Colon (tissue), 2 donors: ENCODE results near the gene EGFR.

ENCODE experiments used
- FAIRE-seq: peaks from 2 replicates; lab custom pipeline; 2012; peaks lifted over from hg19 to GRCh38; lab: Jason Lieb, UNC
- donor health status: control.
- donor health status: control.

The EGFR gene

GRCh38 chr7:55082228-55082603 is 63.4 kb downstream of the EGFR start:
- no peak for FAIRE-seq

DNA sequence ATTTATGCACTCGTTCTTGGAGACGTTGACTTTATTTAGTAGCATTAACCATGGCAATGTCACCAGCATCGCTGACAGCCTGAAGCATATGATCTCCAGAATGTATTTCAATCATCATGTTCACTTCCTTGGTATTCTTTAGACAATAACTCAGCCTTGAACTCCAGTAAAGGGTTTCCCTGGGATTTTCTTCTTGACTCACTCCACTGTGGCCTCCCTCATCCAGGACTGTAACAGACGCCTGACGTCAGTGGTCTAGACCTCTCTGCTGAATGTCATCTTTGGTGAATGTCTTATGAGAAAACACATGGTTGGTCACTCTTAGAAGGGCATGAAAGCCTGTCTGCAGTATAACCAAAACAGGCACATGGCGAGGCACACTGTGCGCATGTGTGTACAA is 64.4 kb downstream of the EGFR start:
- no peak for FAIRE-seq

GRCh38 chr7:55084307-55084706 is 65.5 kb downstream of the EGFR start:
- FAIRE-seq: no peak

- no peak for FAIRE-seq
Measured at GRCh38 chr7:55085511-55086412, 66.9 kb downstream of the EGFR start.

DNA sequence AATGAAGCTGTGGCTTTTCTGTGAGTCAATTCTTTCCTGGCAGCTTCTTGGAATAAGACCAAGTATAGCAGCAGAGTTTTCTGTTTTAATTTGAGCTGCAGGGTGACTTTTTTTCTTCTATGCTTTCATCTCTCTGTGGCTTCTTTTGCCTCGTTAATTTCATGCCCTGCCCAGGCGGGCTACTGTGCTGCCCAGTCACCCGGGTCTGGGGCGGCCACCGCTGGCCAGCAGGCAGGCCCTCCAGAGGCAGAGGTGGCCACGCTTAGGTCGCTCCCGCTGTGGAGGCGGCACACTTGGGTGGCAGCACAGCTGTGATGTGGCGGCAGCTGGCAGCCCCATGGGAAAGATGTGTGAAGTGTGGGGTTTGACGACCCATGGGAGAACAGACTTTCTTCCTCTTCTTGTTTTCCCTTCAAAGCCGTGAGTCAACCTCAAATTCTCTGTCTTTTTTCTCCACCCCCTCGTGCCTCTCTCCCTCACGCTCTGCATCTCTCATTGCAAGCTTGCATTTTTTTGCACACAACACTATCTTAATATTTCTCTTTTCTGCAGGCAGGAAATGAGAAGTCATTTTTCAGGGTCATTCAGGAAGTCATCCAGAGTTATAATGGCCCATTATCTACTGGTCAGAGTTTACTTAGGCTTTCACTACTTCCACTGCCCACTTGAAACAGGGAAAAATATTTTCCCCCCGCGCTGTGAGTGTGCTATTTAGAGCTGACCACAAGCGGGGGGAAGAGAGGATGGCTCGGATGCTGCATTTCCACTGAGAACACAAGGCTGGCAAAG is 67.8 kb downstream of the EGFR start:
- FAIRE-seq: no peak

- FAIRE-seq: no peak
Measured at GRCh38 chr7:55087521-55087961, 68.7 kb downstream of the EGFR start.

DNA sequence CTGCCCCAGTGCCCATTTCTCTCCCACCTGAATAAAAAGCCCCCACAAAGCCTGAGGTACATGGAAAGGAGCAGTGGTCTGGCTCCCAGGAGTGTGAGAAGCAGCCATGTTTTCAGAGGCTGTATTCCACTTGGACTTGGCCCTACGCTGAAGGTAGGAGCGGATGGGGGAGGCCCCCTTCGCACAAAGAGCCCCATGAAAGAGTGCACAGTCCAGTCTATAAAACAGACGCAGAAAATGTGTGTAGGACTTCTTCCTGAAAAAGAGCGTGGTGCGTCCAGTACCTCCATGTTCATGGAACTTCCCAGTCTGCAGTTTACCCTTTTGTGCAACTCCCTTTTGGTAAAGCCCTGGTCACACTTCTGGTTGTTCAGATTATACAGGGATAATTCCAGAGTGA is 69.3 kb downstream of the EGFR start:
- no peak for FAIRE-seq

DNA sequence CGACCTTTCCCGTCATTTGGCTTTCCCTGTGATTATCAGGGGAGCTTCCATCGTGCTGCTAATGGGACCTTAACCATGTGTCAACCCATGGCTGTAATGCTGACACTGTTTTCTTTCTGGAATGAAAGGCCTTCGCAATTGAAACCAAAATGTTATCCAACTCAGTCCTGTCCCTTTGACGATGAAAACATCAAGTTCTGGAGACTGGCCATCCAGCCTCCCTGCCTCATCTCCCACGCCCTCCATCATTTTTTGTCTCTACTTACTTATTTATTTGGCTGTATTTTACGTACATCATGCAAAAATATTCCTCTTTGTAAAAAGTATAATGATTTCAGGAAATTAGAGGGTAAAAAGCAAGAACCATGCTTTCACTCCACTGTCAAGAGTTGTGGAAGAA is 69.8 kb downstream of the EGFR start:
- no peak for FAIRE-seq

GRCh38 chr7:55092186-55092974 is 73.6 kb downstream of the EGFR start:
- FAIRE-seq: no peak

- no peak for FAIRE-seq
Measured at GRCh38 chr7:55092975-55093373, 74.2 kb downstream of the EGFR start.

GRCh38 chr7:55093674-55094073 is 74.9 kb downstream of the EGFR start:
- FAIRE-seq: no peak

GRCh38 chr7:55094092-55094690 is 75.4 kb downstream of the EGFR start:
- no peak for FAIRE-seq

DNA sequence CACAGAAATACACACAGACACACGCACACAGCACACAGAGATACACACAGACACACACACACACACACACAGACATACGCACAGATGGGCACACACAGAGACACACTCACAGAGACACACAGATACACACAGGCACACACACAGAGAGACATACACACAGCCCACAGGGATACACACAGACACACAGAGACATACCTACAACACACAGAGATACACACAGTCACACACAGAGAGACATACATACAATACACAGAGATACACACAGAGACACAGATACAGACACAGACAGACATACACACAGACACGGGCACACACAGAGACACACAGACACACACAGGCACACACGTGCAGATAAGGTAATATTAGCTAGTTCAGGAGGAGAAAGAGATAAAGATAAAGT is 76.9 kb downstream of the EGFR start:
- no peak for FAIRE-seq

GRCh38 chr7:55096323-55096722 is 77.5 kb downstream of the EGFR start:
- no peak for FAIRE-seq

- no peak for FAIRE-seq
Measured at GRCh38 chr7:55097100-55097499, 78.3 kb downstream of the EGFR start.

DNA sequence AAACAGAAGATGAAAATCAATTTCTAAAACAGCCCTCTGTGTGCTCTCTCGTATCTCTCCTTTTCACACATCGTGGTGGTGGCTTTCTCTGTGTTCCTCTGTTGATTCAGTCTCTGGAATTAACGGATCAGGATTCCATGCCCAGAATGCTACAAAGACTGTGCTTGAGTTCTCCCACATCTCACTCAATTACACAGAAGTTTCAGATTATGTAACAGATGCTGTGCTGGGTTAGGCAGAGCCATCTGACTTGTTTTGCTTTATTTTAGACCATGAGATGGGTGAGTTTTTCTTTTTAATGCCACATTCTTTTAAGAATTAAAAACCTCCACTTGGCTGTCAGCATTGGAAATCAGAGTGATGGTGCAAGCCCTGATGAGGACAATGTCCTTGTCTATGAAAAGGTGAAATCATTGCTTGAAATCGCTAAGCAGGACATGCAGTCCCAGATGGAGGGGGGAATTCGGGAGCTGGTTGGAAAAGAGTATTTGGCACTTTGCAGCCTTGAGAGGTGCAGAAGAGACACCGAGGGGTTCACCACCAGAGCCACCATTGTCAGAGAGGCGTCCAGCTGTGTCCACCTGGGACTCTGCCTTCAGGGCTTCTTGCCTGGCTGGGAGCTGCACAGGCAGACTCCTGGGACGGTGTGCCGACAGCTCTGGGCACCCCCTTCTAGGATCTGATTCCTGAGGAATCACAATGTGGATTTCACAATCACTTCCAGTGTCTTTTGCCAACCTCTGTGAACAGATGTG is 80.4 kb downstream of the EGFR start:
- no peak for FAIRE-seq

- FAIRE-seq: no peak
Measured at GRCh38 chr7:55099821-55100543, 81.2 kb downstream of the EGFR start.

- FAIRE-seq: no peak
Measured at GRCh38 chr7:55100544-55101327, 81.9 kb downstream of the EGFR start.

DNA sequence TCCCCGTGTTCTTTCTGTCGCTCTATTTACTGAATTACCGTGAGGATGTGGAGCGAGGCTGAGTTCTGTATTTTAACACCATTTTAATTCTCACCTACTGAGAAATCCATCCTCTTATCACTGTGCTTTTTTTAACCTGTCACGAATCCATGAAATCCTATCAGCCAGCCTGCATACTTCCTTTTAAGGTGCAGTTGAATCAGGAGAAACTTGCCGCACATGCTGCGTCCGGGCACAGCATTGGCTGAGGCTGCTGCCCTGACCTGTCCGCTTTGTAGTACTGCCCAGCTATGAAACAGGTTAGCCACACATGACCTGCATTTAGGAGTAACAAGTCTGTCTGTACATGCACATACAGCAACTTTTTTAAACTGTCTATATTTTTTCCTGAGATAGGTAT is 82.5 kb downstream of the EGFR start:
- no peak for FAIRE-seq

DNA sequence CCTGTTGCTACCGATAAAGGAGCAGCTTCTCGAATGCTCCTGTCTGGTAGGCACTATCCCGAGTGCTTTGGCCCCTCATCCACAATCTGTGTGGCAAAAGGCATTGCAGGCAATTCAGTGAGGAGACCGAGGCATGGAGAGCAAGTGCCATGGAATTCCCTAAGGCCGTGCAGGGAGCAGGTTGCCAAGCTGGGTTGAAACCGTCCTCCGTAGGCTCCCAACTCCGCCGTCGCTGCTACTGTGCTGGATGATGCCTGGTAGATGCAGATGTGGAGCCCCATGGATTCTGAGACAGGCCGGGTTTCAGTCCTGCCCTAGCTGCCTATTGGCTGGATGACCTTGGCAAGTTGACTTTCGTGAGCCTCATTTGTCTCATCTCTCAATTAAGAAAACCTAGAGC is 85.3 kb downstream of the EGFR start:
- no peak for FAIRE-seq
